IPS DF 4.7 (cell line): Measurements from ENCODE around the gene CAMK2D.

Source experiments
- DNase-seq: peaks from one replicate; pipeline ENCODE4 v3.0.0-alpha.2; 2013; ENCODE audit warnings: low spot score; ENCODE audit errors: extremely low read depth

Gene CAMK2D

GRCh38 chr4:113641025-113641431, 120.5 kb downstream of the CAMK2D start:
- DNase-seq: no peak

GRCh38 chr4:113639326-113639725, 122.2 kb downstream of the CAMK2D start:
- no peak for DNase-seq

- DNase-seq: no peak
Observed at GRCh38 chr4:113638562-113638832, 123.0 kb downstream of the CAMK2D start.

- no peak for DNase-seq
Observed at GRCh38 chr4:113637823-113638561, 123.5 kb downstream of the CAMK2D start.

- DNase-seq: no peak
Observed at GRCh38 chr4:113637363-113637762, 124.2 kb downstream of the CAMK2D start.

- DNase-seq: no peak
Observed at GRCh38 chr4:113636877-113637276, 124.7 kb downstream of the CAMK2D start.

- DNase-seq: no peak
Observed at GRCh38 chr4:113636438-113636818, 125.1 kb downstream of the CAMK2D start.

GRCh38 chr4:113635739-113636437, 125.7 kb downstream of the CAMK2D start:
- no peak for DNase-seq

- DNase-seq: no peak
Observed at GRCh38 chr4:113634081-113634969, 127.2 kb downstream of the CAMK2D start.

GRCh38 chr4:113633467-113633866, 128.1 kb downstream of the CAMK2D start:
- no peak for DNase-seq

GRCh38 chr4:113628711-113629110, 132.8 kb downstream of the CAMK2D start:
- DNase-seq: no peak

- DNase-seq: no peak
Observed at GRCh38 chr4:113627321-113627720, 134.2 kb downstream of the CAMK2D start.

- no peak for DNase-seq
Observed at GRCh38 chr4:113625902-113626301, 135.6 kb downstream of the CAMK2D start.

- DNase-seq: no peak
Observed at GRCh38 chr4:113623274-113623894, 138.2 kb downstream of the CAMK2D start.

GRCh38 chr4:113621633-113622032, 139.9 kb downstream of the CAMK2D start:
- no peak for DNase-seq

GRCh38 chr4:113620032-113620431, 141.5 kb downstream of the CAMK2D start:
- no peak for DNase-seq

- DNase-seq: no peak
Observed at GRCh38 chr4:113619526-113619925, 142.0 kb downstream of the CAMK2D start.

- DNase-seq: no peak
Observed at GRCh38 chr4:113618205-113618604, 143.3 kb downstream of the CAMK2D start.

- DNase-seq: no peak
Observed at GRCh38 chr4:113617195-113617594, 144.3 kb downstream of the CAMK2D start.

- DNase-seq: no peak
Observed at GRCh38 chr4:113616443-113616842, 145.1 kb downstream of the CAMK2D start.

- DNase-seq: no peak
Observed at GRCh38 chr4:113614414-113614813, 147.1 kb downstream of the CAMK2D start.

GRCh38 chr4:113613503-113613902, 148.0 kb downstream of the CAMK2D start:
- DNase-seq: no peak
